ENCODE measurements around the gene IL4.

- 0 out of 2 replicates have a peak, but pooled peaks have one; percentile 32 for TF ChIP-seq NR2C2 (CRISPR knock-in tag; IDR thresholded peaks at IDR 0.05)
- peak; percentile 60; the same call in 1 of the 2 replicates for TF ChIP-seq NR2C2 (tag; IDR thresholded peaks at IDR 0.05)
- TF ChIP-seq CTCF (IDR thresholded peaks at IDR 0.05 in 2 of 3, conservative IDR thresholded peaks at IDR 0.05 in 1 of 3; ENCODE audit: insufficient read depth in 2 of 3, low read depth in 1 of 3, low read length in 3 of 3): no peak
- TF ChIP-seq HNRNPUL1 (IDR thresholded peaks at IDR 0.05; ENCODE audit: low read length): no peak
- peak; percentile 92 for TF ChIP-seq ZNF586 (CRISPR knock-in tag; conservative IDR thresholded peaks at IDR 0.05)
- no peak for TF ChIP-seq ZNF318 (IDR thresholded peaks at IDR 0.05; ENCODE audit: borderline replicate concordance in 1 of 2, low read depth in 1 of 2)
- TF ChIP-seq SP2 (IDR thresholded peaks at IDR 0.05; ENCODE audit: extremely low read depth, low read depth, low read length, poor library complexity, severe bottlenecking): no peak
- TF ChIP-seq EZH2 (IDR thresholded peaks at IDR 0.05; ENCODE audit: borderline replicate concordance, low read depth, low read length): no peak
- TF ChIP-seq ZZZ3 (IDR thresholded peaks at IDR 0.05): no peak
- peak; percentile 61; the same call in 1 of the 2 replicates for TF ChIP-seq JUNB (CRISPR knock-in tag; conservative IDR thresholded peaks at IDR 0.05)
Measured at GRCh38 chr5:132666310-132667123, 7.3 kb upstream of the IL4 start.

All from K562 (cell line).